HFFc6 (cell line): ENCODE results near the gene CACNA1D. TPM values are rescaled to one million over a fixed set of nuclear protein-coding genes. Genes with fewer than 3 reads are reported as not detected.

Experiments
- DNase-seq: peaks from one replicate; pipeline ENCODE4 v3.0.0-alpha.2; 2018
- H3K27ac Mint-ChIP-seq: 2 replicates; pipeline ENCODE4 v1.8.0; 2020; ENCODE audit warnings: mild to moderate bottlenecking, mixed read lengths
- H3K27me3 Mint-ChIP-seq: 2 replicates; pipeline ENCODE4 v1.8.0; 2021; ENCODE audit warnings: mild to moderate bottlenecking, moderate library complexity, mixed read lengths; ENCODE audit not compliant: insufficient read depth
- H3K36me3 Mint-ChIP-seq: 2 replicates; pipeline ENCODE4 v1.8.0; 2021; ENCODE audit warnings: low read depth, mixed read lengths
- H3K4me1 Mint-ChIP-seq: 2 replicates; pipeline ENCODE4 v1.8.0; 2020; ENCODE audit warnings: low read depth, mixed read lengths
- H3K4me3 Mint-ChIP-seq: 2 replicates; pipeline ENCODE4 v1.8.0; 2020; ENCODE audit warnings: mild to moderate bottlenecking, moderate library complexity, mixed read lengths
- H3K9me3 Mint-ChIP-seq: 2 replicates; pipeline ENCODE4 v1.8.0; 2020; ENCODE audit warnings: mild to moderate bottlenecking, mixed read lengths
- total RNA-seq, 6 experiments: library from RNA; stranded (reverse); fragmentation: NEBNext Ultra II Directional; extraction: Animal tissue kit (Norgen Biotek cat#: 25700); gene quantifications; 2 replicates in 1 of 6; 3 replicates in 5 of 6; pipeline ENCODE4 v1.2.3, GENCODE V29; 2021
- TF ChIP-seq, protein P1 (sequence below): fragments of 200-600 bp; sonication (generic); IDR thresholded peaks from 2 replicates; pipeline ENCODE4 v1.5.0; 2021; ENCODE audit warnings: antibody characterized with exemption, mild to moderate bottlenecking

Gene CACNA1D
- total RNA-seq, 6 experiments from 2014 or later = 0.09 TPM; not detected in 5

DNA sequence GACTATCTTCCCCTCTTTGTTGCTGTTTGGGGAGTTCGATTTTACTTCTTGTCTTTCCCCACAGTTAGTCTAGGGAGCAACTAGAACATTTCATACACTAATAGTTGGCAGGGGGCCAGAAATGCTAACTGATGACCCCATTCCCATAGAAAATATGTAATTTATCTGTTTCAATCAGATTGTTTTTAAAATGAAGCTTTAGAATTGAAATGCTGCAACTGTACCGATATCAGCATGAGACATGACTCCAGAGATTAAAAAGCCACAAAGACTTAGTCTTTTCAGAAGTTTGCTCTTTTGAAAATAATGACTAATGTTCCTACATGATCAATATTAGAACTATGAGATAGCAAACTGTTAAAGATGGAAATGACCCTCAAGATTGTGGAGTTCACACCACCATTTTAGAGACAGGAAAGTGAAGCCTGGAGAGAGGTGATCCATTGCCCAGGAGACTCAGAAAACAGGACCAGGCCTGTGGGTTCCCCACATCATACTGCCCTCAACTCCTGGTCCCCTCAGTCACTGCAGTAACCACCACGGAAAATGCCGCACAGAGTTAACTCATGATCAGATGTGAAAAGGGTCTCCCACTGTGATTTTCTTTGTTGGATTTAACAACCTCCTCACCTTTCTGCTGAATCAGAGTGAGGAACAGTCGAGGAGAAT, 221.5 kb downstream of the CACNA1D start:
- Mint-ChIP-seq H3K36me3 (no peaks in the 10 kb centered on the region), H3K27ac (peak overlapping the region; percentile 30; the same call in 1 of the 2 replicates), H3K27me3 (peaks cover 15% of the 10 kb centered on the region), H3K4me1 (peaks cover 24% of the 10 kb centered on the region), H3K4me3 (peak overlapping the region; percentile 25; the same call in 1 of the 2 replicates), H3K9me3 (no peaks in the 10 kb centered on the region)
- TF ChIP-seq, protein P1, sequence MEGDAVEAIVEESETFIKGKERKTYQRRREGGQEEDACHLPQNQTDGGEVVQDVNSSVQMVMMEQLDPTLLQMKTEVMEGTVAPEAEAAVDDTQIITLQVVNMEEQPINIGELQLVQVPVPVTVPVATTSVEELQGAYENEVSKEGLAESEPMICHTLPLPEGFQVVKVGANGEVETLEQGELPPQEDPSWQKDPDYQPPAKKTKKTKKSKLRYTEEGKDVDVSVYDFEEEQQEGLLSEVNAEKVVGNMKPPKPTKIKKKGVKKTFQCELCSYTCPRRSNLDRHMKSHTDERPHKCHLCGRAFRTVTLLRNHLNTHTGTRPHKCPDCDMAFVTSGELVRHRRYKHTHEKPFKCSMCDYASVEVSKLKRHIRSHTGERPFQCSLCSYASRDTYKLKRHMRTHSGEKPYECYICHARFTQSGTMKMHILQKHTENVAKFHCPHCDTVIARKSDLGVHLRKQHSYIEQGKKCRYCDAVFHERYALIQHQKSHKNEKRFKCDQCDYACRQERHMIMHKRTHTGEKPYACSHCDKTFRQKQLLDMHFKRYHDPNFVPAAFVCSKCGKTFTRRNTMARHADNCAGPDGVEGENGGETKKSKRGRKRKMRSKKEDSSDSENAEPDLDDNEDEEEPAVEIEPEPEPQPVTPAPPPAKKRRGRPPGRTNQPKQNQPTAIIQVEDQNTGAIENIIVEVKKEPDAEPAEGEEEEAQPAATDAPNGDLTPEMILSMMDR = no peak
- DNase-seq = peak; percentile 8

DNA sequence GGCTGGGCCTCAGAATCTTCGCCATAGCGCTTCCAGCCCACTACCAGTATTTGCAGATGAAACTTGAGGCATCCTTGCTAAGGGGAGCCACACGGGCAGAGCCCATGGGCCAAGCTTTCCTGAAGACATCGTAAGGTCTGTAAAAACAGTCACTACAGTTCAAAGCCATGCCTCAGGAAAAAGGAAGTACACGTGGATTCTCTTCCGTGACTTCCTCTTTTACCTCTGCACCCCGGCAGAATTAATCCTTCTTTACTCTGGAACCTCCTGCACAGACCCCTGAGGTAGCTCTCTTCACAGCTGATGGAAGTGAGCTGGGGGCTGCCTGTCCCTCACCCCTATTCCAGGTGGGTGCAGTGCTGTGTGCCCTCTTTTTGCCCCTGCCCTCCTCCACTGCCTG, 222.6 kb downstream of the CACNA1D start:
- DNase-seq = no peak
- TF ChIP-seq, protein P1 = no peak
- Mint-ChIP-seq H3K9me3 (no peaks in the 10 kb centered on the region), H3K27me3 (peaks cover 13% of the 10 kb centered on the region), H3K36me3 (no peaks in the 10 kb centered on the region), H3K27ac (no peak overlapping the region), H3K4me1 (peaks cover 35% of the 10 kb centered on the region), H3K4me3 (no peak overlapping the region)

DNA sequence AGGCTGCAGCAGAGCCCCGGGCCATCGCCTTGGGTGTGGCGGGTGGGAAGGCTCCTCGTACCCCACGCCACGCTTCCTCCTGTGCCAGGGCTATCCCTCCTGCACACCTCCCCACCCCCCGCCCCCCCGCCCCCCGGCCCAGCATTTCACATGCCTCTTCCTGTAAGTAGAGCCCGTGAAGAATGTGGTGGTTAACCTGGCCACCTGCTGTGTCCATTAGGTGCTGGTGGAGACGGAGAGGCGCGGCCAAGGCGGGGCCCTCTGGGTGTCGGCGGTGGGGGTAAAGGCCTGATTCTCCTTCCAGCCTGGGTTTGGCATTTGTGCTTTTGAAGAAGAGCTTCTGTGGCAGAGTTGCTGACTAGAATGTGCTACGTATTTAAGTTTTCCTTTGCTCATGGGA, 224.1 kb downstream of the CACNA1D start:
- DNase-seq = no peak
- Mint-ChIP-seq H3K27ac (no peak overlapping the region), H3K27me3 (peaks cover 19% of the 10 kb centered on the region), H3K4me1 (peaks cover 35% of the 10 kb centered on the region), H3K36me3 (no peaks in the 10 kb centered on the region), H3K4me3 (no peak overlapping the region), H3K9me3 (no peaks in the 10 kb centered on the region)
- TF ChIP-seq, protein P1 = no peak

DNA sequence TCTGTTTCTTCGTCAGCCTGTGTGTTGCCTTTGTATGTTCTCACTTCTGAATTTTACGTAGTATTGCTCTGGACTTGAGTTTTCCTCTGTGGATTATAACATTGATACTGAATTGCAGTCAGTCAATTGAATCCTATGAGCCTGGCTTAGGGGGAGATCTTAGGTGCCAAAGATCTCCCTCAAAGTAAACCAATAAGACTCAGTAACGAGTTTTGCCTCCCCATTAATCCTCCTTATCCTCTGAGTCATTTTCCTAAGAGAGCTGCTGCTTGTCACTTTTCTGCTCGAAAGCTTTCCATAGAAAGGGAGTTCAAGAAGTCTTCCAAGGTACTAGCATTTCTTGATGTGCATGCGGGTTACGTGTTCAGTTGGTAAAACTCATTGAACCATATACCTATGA, 225.4 kb downstream of the CACNA1D start:
- H3K27ac Mint-ChIP-seq = no peak overlapping the region
- TF ChIP-seq, protein P1 = no peak
- peaks cover 35% of the 10 kb centered on the region for H3K4me1 Mint-ChIP-seq
- no peaks in the 10 kb centered on the region for H3K36me3 Mint-ChIP-seq
- peaks cover 20% of the 10 kb centered on the region for H3K27me3 Mint-ChIP-seq
- DNase-seq = no peak
- no peaks in the 10 kb centered on the region for H3K9me3 Mint-ChIP-seq
- no peak overlapping the region for H3K4me3 Mint-ChIP-seq

DNA sequence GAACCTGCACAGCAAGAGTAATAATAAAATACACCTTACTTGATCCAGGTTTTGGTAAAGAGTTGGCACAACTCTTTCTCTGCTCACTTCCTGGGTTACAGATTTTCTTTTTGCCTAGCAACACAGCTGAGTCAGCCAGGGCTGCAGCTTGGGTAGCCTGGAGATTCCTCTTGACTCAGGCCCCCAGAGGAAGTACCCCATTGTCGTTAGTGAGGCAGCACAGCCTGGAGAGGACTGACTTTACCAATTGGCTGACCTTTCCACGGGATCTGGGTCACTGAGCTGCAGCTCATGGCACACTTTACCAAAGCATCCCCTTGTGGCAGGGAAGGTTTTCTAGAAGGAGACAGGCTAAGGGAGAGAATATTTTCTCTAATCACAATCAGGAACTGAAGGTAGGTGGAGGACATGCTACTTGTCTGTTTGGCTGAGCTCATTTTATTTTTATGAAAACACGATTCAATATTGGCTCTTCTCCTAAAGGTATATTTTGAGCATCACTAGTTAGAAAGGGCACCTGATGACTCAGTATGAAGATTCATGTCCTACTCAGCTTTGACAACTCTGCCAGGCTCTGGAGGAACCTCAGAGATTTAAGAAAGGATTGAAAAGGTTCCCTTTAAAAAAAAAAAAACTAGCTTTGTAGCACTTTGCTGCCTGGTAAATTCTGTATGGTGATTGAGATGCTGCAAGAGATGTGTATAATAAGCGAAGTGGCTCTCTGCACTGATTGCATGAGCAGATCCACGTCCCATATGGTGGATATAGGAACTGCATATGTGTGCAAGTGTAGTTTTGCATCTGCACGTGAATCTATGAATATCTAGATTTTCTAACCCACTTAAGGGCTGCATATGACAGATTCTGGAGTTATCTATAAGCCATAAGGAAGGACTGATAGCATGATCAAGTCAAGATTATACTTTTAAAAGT, 227.0 kb downstream of the CACNA1D start:
- H3K9me3 Mint-ChIP-seq = no peaks in the 10 kb centered on the region
- H3K4me3 Mint-ChIP-seq = no peak overlapping the region
- peak; percentile 43 for DNase-seq
- TF ChIP-seq, protein P1 = peak; percentile 26
- H3K36me3 Mint-ChIP-seq = no peaks in the 10 kb centered on the region
- H3K27ac Mint-ChIP-seq = no peak overlapping the region
- H3K4me1 Mint-ChIP-seq = peaks cover 21% of the 10 kb centered on the region
- H3K27me3 Mint-ChIP-seq = peaks cover 20% of the 10 kb centered on the region
